ENCODE results near the gene TSPAN11.

GRCh38 chr12:30996255-30996654 is 69.7 kb downstream of the TSPAN11 start:
- TF ChIP-seq EZH2phosphoT487 (IDR thresholded peaks at IDR 0.05; ENCODE audit: insufficient read depth, low read depth) (no peak), EZH2 (IDR thresholded peaks at IDR 0.05; ENCODE audit: insufficient read depth, poor library complexity, severe bottlenecking) (no peak)
